Measurements from ENCODE around the gene BIRC6.
"Not testable (repeated sequence)": the region's sequence is repeated elsewhere in the genome, so short reads cannot be mapped to it uniquely, and the experiment has no call there.

Gene BIRC6

DNA sequence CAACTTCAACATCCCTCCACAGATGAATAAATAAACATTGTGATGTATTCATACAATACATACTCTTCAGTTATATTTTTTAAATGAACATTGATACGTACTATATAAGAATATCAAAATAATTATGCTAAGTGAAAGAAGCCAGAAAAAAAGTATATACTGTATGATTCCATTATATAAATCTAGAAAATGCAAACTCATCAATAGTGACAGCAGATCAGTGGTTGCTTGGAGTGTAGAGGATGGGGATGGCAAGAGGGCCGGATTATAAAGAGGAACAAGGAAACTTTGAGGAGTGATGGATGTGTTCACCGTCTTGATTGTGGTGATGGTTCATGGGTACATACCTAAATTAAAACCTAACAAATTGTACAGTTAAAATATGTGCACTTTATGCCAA lies 268.0 kb downstream of the BIRC6 start:
- DNase-seq, result no peak

DNA sequence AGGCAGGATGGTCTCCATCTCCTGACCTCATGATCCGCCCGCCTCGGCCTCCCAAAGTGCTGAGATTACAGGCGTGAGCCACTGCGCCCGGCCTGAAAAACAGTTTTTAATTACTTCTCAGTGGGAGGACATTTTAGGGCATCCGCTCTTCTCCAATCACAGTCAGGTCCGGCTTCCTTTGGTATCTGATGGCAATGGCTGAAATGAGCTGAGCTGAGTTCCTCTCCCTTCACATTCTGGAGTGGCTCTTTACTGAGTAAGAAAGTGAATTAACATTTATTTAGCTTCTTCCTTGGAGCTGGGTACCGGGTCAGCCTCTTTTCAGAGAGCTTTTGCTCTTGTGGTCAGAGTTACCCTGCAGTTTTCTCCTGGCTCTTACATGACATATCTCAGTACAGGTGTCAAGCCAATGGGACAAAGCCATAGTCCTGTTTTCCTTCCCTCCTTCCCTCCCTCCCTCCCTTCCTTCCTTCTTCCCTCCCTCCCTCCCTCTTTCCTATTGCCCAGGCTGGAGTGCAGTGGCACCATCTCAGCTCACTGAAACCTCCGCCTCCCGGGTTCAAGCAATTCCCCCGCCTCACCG lies 269.9 kb downstream of the BIRC6 start:
- DNase-seq, result no peak

DNA sequence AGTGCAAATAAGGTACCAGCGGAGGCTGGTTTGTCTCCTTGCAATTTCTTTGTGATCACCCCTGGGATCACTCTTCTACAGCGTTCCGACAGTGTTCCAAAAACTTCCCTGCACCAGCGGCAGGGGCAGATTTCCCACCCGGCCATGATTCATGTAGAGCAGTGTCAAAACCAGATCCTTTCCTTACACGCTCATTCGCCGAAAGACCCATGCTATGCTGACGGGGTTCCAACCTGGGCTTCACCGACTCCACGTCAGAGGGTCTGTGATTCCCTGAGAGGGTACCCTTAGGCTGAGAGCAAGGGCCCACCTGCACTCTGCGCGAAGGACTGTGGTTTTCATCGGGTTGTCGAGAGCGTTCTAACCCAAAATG lies 270.6 kb downstream of the BIRC6 start:
- DNase-seq, result peak; percentile 1

DNA sequence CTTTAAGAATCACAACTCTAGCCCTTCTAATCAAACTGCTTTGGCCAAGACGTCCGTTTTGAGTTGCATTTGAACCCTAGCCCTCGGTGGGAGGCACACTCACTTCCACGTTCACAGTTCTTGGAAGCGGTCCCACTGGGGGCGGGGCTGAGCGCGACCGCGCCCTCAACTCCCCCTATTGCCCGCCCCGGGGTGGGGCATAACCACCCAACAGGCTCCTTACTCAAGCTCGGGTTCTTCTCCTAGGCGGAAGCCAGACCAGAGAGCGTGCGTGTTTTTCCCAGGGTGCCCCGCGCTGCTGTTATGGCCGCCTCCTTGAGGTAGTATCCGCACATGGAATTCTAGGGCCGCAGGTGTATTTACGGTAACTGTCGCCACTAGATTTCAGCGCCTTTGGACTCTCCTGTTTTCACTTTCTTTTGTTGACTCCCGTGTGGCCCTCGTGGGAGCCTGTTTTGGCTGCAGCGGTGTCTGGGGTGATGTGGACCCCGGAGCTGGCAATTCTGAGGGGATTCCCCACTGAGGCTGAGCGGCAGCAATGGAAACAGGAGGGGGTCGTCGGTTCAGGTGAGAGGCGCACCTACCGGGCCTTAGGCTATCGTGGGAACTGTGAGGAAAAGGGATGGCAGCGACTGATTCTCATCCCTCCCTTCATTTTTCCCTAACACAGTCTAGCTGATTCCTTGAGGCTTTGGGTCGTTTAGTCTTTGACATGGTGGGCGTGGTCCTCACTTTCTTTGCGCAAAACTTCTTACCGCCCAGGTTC lies 271.2 kb downstream of the BIRC6 start, which contains the start of gene TTC27:
TSS of gene TTC27 (plus strand) at position 237 of the 766 bp plus-strand sequence. CDS start at position 480, 243 bp downstream.
- peak; percentile 95 for DNase-seq

DNA sequence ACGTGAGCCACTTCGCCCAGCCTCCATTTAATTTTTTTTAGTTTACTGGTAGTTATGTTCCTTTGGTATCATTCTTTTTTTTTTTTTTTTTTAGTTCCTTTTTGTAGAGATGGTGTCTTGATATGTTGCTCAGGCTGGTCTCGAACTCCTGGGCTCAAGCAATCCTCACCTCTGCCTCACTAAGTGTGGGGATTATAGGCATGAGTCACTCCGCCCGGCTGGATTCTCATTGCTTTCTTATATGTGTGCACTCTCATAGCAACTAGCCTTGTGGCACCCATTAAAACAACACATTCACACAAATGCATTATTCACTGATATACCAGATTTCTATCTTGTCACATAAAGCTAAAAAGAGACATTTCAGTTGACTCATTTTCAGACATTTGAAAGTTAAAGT lies 275.3 kb downstream of the BIRC6 start:
- DNase-seq, result no peak

DNA sequence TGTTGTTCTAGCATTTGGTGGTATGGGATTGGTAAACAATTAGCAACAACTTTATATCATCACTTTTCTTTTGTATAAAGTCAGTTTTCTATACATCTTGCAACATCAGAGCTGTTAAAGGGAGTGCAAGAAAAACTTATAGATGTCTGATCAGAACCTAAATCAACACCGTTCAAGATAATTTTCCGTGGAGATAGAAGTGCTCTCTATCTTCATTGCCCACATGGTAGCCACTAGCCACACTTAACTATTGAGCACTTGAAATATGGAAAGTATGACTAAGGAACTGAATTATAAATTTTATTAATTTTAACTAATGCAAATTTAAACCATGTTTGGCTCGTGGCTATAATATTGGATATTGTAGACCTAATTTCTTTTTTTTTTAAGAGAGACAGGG lies 276.2 kb downstream of the BIRC6 start:
- no peak for DNase-seq

DNA sequence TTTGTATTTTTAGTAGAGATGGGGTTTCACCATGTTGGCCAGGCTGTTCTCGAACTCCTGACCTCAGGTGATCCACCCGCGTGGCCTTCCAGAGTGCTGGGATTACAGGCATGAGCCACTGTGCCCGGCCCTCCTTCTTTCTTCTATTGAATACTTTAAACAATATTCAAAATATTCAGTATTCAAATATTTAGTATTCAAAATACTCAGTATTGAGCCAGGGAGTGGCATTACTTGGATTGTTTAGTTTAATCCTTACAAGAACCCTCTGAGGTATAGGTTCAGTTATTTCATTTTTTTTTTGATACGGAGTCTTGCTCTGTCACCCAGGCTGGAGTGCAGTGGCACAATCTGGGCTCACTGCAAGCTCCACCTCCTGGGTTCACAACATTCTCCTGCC lies 281.7 kb downstream of the BIRC6 start:
- not testable (repeated sequence) for DNase-seq

DNA sequence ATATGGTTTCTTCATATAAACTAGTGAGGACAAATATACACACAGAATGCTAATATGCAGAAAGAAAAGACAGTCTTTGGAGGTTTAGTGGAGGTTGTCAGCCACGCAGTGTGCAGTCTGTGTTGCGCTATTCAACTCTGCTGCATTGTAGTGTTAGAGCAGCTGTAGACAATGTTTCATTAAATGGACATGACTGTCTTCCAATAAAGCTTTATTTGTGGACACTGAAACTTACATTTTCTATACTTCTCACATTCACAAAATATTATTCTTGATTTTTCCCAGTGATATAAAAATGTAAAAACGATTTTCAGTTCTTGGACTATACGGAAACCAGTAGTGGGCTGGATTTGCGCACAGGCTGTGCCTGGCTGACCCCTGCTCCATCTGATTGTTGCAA lies 284.4 kb downstream of the BIRC6 start:
- DNase-seq, result no peak

DNA sequence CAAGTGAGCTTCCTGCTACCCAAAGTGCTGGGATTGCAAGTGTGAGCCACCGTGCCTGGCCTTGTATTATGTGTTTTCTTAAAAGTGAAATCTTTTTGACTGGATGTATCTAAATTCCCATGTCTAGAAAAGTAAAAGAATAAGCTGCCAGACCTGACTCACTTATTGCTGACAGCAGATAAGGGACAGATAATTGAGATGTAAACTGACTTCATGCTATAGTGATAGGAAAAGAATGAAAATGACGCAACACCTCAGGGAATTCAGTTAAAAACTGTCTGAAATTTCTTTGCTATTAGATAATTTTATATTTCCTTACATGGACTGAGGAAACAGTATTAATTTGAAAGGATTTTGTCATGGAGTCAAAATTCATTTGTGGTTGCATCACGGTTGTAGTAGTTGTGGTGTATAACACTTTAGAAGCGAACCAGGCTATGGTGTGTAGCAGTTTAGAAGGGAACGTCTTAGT lies 290.4 kb downstream of the BIRC6 start:
- DNase-seq, result no peak

DNA sequence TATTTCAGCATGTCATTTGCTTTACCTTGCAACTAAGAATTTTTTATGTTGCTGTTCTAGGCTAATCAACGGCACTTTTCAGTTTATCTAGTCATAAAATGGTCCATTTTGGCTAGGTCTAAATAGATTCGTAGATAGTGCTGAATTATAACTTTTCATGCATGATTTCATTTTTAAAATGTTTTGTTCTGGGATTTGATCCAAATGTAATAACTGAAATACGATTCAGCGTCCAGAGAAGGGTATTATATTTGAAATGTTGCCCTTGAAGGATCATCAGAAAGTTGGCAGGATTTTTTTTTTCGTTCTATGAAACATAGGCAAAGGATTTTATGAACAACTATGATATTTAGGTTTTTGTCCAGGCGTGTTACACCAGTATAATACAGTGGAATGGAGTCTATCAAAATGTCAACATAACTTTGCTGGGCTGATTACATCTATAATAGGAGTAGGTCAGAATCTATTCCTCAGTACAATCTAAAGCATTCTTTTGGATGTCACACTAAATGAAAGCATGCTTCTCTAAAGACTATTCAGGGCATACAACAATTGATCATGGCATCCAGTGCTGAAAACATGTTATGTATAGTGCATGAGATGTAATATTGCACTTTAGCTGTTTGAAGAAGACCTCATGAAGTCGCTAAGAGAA lies 295.9 kb downstream of the BIRC6 start:
- DNase-seq, result no peak

DNA sequence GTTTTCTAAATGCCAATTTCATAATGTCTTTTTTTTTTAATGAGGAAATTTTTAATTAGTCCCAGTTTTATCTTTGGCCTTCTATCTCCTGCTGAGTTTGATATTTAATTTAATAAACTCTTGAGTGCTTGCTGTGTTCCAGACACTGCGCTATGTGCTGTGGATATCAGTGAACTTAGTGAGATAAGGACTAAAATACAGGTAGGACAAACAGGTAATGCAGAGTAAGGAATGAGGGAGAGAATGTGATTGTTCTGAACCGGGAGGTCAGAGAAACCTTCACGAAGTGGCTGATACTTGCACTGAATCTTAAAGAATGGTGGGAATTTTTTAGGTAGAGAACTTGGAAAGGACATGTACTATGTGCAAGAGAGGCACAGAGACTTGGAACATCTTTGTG lies 299.2 kb downstream of the BIRC6 start:
- no peak for DNase-seq

DNA sequence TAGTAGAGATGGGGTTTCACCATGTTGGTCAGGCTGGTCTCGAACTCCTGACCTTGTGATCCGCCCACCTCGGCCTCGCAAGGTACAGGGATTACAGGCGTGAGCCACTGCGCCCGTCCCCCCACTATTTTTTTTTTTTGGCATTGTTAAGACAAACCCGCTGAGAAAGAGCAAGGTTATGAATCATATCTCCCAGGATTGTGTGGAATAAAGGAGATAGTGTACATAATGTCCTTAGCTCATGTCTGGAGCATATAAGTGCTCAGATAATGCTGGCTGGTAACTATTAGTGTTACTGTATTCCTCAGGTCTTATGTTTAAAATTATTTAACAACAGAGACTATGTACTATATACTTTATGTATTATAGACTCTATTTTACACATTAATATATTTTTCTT lies 307.0 kb downstream of the BIRC6 start:
- no peak for DNase-seq

DNA sequence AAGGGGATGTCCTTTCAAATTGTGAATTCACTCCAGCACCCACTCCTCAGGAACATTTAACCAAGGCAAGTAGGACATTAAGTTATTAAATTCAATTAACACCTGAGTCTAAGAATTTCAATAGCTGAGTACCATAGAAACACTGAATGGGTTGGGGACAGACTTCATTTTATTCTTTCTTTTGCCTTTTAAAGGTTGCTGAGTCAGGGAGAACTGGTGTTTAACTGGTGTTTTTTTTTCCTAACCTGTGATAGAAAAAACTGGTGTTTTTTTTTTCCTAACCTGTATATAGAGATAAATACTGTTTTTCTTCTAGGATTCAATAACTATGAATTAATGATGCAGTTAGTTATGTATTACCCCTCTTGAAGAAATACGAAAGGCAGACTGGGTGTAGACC lies 309.9 kb downstream of the BIRC6 start:
- DNase-seq, result no peak

DNA sequence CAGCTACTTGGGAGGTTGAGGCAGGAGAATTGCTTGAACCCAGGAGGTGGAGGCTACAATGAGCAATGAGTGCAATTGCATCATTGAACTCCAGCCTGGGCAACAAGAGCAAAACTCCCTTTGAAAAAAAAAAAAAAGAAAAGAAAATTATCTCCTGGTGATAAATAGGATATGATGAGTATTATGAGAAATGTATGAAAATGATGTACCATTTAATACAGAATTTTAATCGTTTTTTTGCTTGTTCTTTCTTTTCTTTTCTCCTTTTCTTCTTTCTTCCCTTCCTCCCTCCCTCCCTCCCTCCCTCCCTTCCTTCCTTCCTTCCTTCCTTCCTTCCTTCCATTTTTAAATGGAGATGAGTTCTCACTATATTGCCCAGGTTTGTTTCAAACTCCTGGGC lies 311.4 kb downstream of the BIRC6 start:
- no peak for DNase-seq
